ENCODE results near the gene ADD1.

The ADD1 gene

GRCh38 chr4:2805712-2806389 lies 37.8 kb upstream of the ADD1 start:
- no peak for DNase-seq

- no peak for DNase-seq
Observed at GRCh38 chr4:2806390-2807355, 37.0 kb upstream of the ADD1 start.

- DNase-seq: no peak
Observed at GRCh38 chr4:2807571-2807970, 36.1 kb upstream of the ADD1 start.

GRCh38 chr4:2808001-2808400 lies 35.6 kb upstream of the ADD1 start:
- DNase-seq: no peak

GRCh38 chr4:2809610-2810180 lies 33.9 kb upstream of the ADD1 start:
- no peak for DNase-seq

- no peak for DNase-seq
Observed at GRCh38 chr4:2810388-2810787, 33.3 kb upstream of the ADD1 start.

GRCh38 chr4:2811830-2812611 lies 31.6 kb upstream of the ADD1 start:
- peak; percentile 47 for DNase-seq

GRCh38 chr4:2812612-2813354 lies 30.9 kb upstream of the ADD1 start:
- no peak for DNase-seq

GRCh38 chr4:2813446-2814405 lies 29.9 kb upstream of the ADD1 start:
- DNase-seq: no peak

GRCh38 chr4:2814627-2815270 lies 28.9 kb upstream of the ADD1 start:
- no peak for DNase-seq

- no peak for DNase-seq
Observed at GRCh38 chr4:2816401-2816954, 27.2 kb upstream of the ADD1 start.

GRCh38 chr4:2817137-2817536 lies 26.5 kb upstream of the ADD1 start:
- DNase-seq: no peak

- DNase-seq: peak; percentile 51
Observed at GRCh38 chr4:2817701-2818350, 25.8 kb upstream of the ADD1 start.

- DNase-seq: no peak
Observed at GRCh38 chr4:2818351-2818939, 25.2 kb upstream of the ADD1 start.

- DNase-seq: no peak
Observed at GRCh38 chr4:2819244-2820215, 24.1 kb upstream of the ADD1 start.

GRCh38 chr4:2820216-2820982 lies 23.2 kb upstream of the ADD1 start:
- no peak for DNase-seq

Data from activated T-cell treated with anti-CD3 and anti-CD28 coated beads, Interleukin-2, amount 50 U/mL, for 1 hour (primary cell).